Astrocyte (in vitro differentiated cells and primary cell): ENCODE data around the gene NOP58. TPM values are rescaled to one million over a fixed set of nuclear protein-coding genes. Genes with fewer than 3 reads are reported as not detected.

Experiments
- DNase-seq: peaks from one replicate; pipeline ENCODE4 v3.0.0-alpha.2; 2010; ENCODE audit warnings: low read depth
- FAIRE-seq: peaks from 2 replicates; lab custom pipeline; 2011; peaks lifted over from hg19 to GRCh38; lab: Jason Lieb, UNC
- H2AFZ ChIP-seq: 2 replicates; pipeline ENCODE4 v1.6.0; 2012; ENCODE audit warnings: low read depth, low read length, inconsistent platforms
- H3K27ac ChIP-seq: 2 replicates; pipeline ENCODE4 v1.5.1; 2011; ENCODE audit warnings: low read depth, low read length, inconsistent platforms
- H3K27me3 ChIP-seq: 2 replicates; pipeline ENCODE4 v1.6.0; 2011; ENCODE audit warnings: low read length, inconsistent platforms; ENCODE audit not compliant: insufficient read depth
- H3K36me3 ChIP-seq: 2 replicates; pipeline ENCODE4 v1.5.1; 2011; ENCODE audit warnings: low read length, inconsistent platforms; ENCODE audit not compliant: insufficient read depth
- H3K4me1 ChIP-seq: 2 replicates; pipeline ENCODE4 v1.5.1; 2011; ENCODE audit warnings: low read length, inconsistent platforms; ENCODE audit not compliant: insufficient read depth
- H3K4me2 ChIP-seq: 2 replicates; pipeline ENCODE4 v1.6.0; 2012; ENCODE audit warnings: low read length, inconsistent platforms
- H3K4me3 ChIP-seq: 2 replicates; pipeline ENCODE4 v1.5.1; 2011; ENCODE audit warnings: low read depth, mild to moderate bottlenecking, low read length, inconsistent platforms; ENCODE audit not compliant: insufficient read depth
- H3K79me2 ChIP-seq: 2 replicates; pipeline ENCODE4 v1.6.0; 2012; ENCODE audit warnings: mild to moderate bottlenecking, low read length, inconsistent platforms; ENCODE audit not compliant: insufficient read depth
- H3K9ac ChIP-seq: 2 replicates; pipeline ENCODE4 v1.6.0; 2012; ENCODE audit warnings: mild to moderate bottlenecking, low read length, inconsistent platforms
- H3K9me3 ChIP-seq: 2 replicates; pipeline ENCODE4 v1.5.1; 2012; ENCODE audit warnings: low read depth, mild to moderate bottlenecking, low read length, inconsistent platforms; ENCODE audit not compliant: insufficient read depth
- H4K20me1 ChIP-seq: 2 replicates; pipeline ENCODE4 v1.6.0; 2012; ENCODE audit warnings: low read length, inconsistent platforms; ENCODE audit not compliant: insufficient read depth
- H3K27ac Mint-ChIP-seq: one replicate; pipeline ENCODE4 v1.8.0; 2021; ENCODE audit warnings: mild to moderate bottlenecking, mixed read lengths; ENCODE audit not compliant: unreplicated experiment
- H3K27me3 Mint-ChIP-seq: one replicate; pipeline ENCODE4 v1.8.0; 2021; ENCODE audit warnings: low read depth, mixed read lengths; ENCODE audit not compliant: unreplicated experiment
- H3K36me3 Mint-ChIP-seq: one replicate; pipeline ENCODE4 v1.8.0; 2021; ENCODE audit warnings: low read depth, mixed read lengths; ENCODE audit not compliant: unreplicated experiment
- H3K4me1 Mint-ChIP-seq: one replicate; pipeline ENCODE4 v1.8.0; 2021; ENCODE audit warnings: low read depth, mixed read lengths; ENCODE audit not compliant: unreplicated experiment
- H3K4me3 Mint-ChIP-seq: one replicate; pipeline ENCODE4 v1.8.0; 2021; ENCODE audit warnings: mild to moderate bottlenecking, moderate library complexity, mixed read lengths; ENCODE audit not compliant: unreplicated experiment
- H3K9me3 Mint-ChIP-seq: one replicate; pipeline ENCODE4 v1.8.0; 2021; ENCODE audit warnings: mild to moderate bottlenecking, mixed read lengths; ENCODE audit not compliant: unreplicated experiment
- CTCF ChIP-seq: IDR thresholded peaks from 2 replicates; pipeline ENCODE4 v1.5.1; 2011; ENCODE audit warnings: low read depth, mild to moderate bottlenecking, inconsistent platforms, low read length, moderate library complexity; ENCODE audit not compliant: insufficient read depth
- EZH2 ChIP-seq: IDR thresholded peaks from 2 replicates; pipeline ENCODE4 v1.6.1; 2012; ENCODE audit warnings: mild to moderate bottlenecking, low read length, inconsistent platforms; ENCODE audit not compliant: insufficient read depth
- total RNA-seq: library from RNA; stranded (reverse); gene quantifications from 2 replicates; pipeline ENCODE4 v1.2.1, GENCODE V29; 2021

NOP58 gene
- total RNA-seq, 1 donor from 2014 or later: 64.1 TPM

GRCh38 chr2:202337706-202338346, 72.3 kb downstream of the NOP58 start:
- no peaks in the 10 kb centered on the region for H3K9me3 ChIP-seq
- peaks cover 12% of the 10 kb centered on the region for H3K4me1 ChIP-seq
- no peaks in the 10 kb centered on the region for H3K36me3 ChIP-seq
- Mint-ChIP-seq H3K27me3 (no peaks in the 10 kb centered on the region), H3K9me3 (no peaks in the 10 kb centered on the region), H3K4me3 (no peak overlapping the region), H3K36me3 (peaks cover 2% of the 10 kb centered on the region), H3K27ac (no peak overlapping the region), H3K4me1 (peaks cover 3% of the 10 kb centered on the region)
- H3K27ac ChIP-seq: no peak overlapping the region
- H3K27me3 ChIP-seq: no peaks in the 10 kb centered on the region
- no peak overlapping the region for H3K4me2 ChIP-seq
- no peaks in the 10 kb centered on the region for H4K20me1 ChIP-seq
- H2AFZ ChIP-seq: no peak overlapping the region
- H3K4me3 ChIP-seq: no peak overlapping the region
- TF ChIP-seq EZH2 (no peak), CTCF (no peak)
- no peaks in the 10 kb centered on the region for H3K79me2 ChIP-seq
- FAIRE-seq (no peak), DNase-seq (no peak)
- no peak overlapping the region for H3K9ac ChIP-seq

- Histone ChIP-seq H3K79me2 (no peaks in the 10 kb centered on the region), H3K4me3 (no peak overlapping the region), H3K27me3 (no peaks in the 10 kb centered on the region), H3K4me2 (peak overlapping the region; percentile 9), H3K4me1 (peaks cover 12% of the 10 kb centered on the region), H3K9me3 (no peaks in the 10 kb centered on the region), H3K9ac (no peak overlapping the region), H3K27ac (no peak overlapping the region), H3K36me3 (no peaks in the 10 kb centered on the region), H4K20me1 (no peaks in the 10 kb centered on the region), H2AFZ (no peak overlapping the region)
- Mint-ChIP-seq H3K36me3 (peaks cover 2% of the 10 kb centered on the region), H3K4me3 (no peak overlapping the region), H3K9me3 (no peaks in the 10 kb centered on the region), H3K4me1 (peaks cover 3% of the 10 kb centered on the region), H3K27ac (no peak overlapping the region), H3K27me3 (no peaks in the 10 kb centered on the region)
- DNase-seq: peak; percentile 26
- TF ChIP-seq EZH2 (no peak), CTCF (no peak)
- FAIRE-seq: no peak
Measured at GRCh38 chr2:202339071-202339870, 73.7 kb downstream of the NOP58 start.
